Smooth muscle cell (in vitro differentiated cells): ENCODE results near the gene CDCA3. TPM values are rescaled to one million over a fixed set of nuclear protein-coding genes. Genes with fewer than 3 reads are reported as not detected.

Experiments used
- DNase-seq: peaks from one replicate; lab custom pipeline; 2025; ENCODE audit not compliant: unreplicated experiment; lab: John Stamatoyannopoulos, UW
- H2AFZ ChIP-seq: fragments of 200-600 bp; sonication (generic); 2 replicates; pipeline ENCODE4 v1.6.0; 2016; ENCODE audit warnings: antibody characterized with exemption, low read depth, mild to moderate bottlenecking
- H3F3A ChIP-seq: fragments of 200-600 bp; sonication (generic); 2 replicates; pipeline ENCODE4 v1.6.0; 2017; ENCODE audit warnings: antibody characterized with exemption, low read depth
- H3K27ac ChIP-seq: fragments of 200-600 bp; sonication (generic); 2 replicates; pipeline ENCODE4 v1.5.1; 2016; ENCODE audit warnings: low read depth, mild to moderate bottlenecking
- H3K27me3 ChIP-seq: fragments of 200-600 bp; sonication (generic); 2 replicates; pipeline ENCODE4 v1.6.1; 2016; ENCODE audit warnings: low read depth, mild to moderate bottlenecking
- H3K36me3 ChIP-seq: fragments of 200-600 bp; sonication (generic); 2 replicates; pipeline ENCODE4 v1.5.1; 2016; ENCODE audit warnings: low read depth
- H3K4me1 ChIP-seq: fragments of 200-600 bp; sonication (generic); 2 replicates; pipeline ENCODE4 v1.5.1; 2016; ENCODE audit warnings: low read depth
- H3K4me2 ChIP-seq: fragments of 200-600 bp; sonication (generic); 2 replicates; pipeline ENCODE4 v1.6.0; 2016; ENCODE audit warnings: mild to moderate bottlenecking
- H3K4me3 ChIP-seq: fragments of 200-600 bp; sonication (generic); 2 replicates; pipeline ENCODE4 v1.5.1; 2016; ENCODE audit warnings: mild to moderate bottlenecking
- H3K79me2 ChIP-seq: fragments of 200-600 bp; sonication (generic); 2 replicates; pipeline ENCODE4 v1.6.0; 2016; ENCODE audit warnings: low read depth, mild to moderate bottlenecking
- H3K9ac ChIP-seq: fragments of 200-600 bp; sonication (generic); 2 replicates; pipeline ENCODE4 v1.6.0; 2016; ENCODE audit warnings: low read depth
- H3K9me3 ChIP-seq: fragments of 200-600 bp; sonication (generic); replicated peaks from 2 replicates; pipeline ENCODE4 v1.5.1; 2016; ENCODE audit warnings: low read depth
- H4K20me1 ChIP-seq: fragments of 200-600 bp; sonication (generic); 2 replicates; pipeline ENCODE4 v1.6.0; 2016; ENCODE audit warnings: low read depth
- WGBS: methylation state at CpG from one replicate; pipeline ENCODE4 v1.1.7; 2016; ENCODE audit warnings: low lambda C conversion rate; 5-methylcytosine and 5-hydroxymethylcytosine counted together
- polyA plus RNA-seq: library from polyadenylated mRNA; unstranded; fragments of >200 nt; fragmentation: Nextera tagmentation; extraction: Ambion mirVana; gene quantifications from 2 replicates; pipeline ENCODE4 v1.2.1, GENCODE V29; 2016
- total RNA-seq: library from RNA; depleted of rRNA; stranded (reverse); fragments of >200 nt; gene quantifications from 2 replicates; pipeline ENCODE4 v1.2.3, GENCODE V29; 2014
- TF ChIP-seq, protein P1 (sequence below): fragments of 200-600 bp; sonication (generic); IDR thresholded peaks from 2 replicates; pipeline ENCODE4 v1.5.1; 2017; ENCODE audit warnings: borderline replicate concordance, mild to moderate bottlenecking, antibody characterized with exemption; ENCODE audit not compliant: insufficient read depth, poor library complexity, severe bottlenecking

Gene CDCA3
- total RNA-seq (5.3 and 7.4 TPM in 2 replicates), polyA plus RNA-seq (9.4 and 10.6 TPM in 2 replicates)

DNA sequence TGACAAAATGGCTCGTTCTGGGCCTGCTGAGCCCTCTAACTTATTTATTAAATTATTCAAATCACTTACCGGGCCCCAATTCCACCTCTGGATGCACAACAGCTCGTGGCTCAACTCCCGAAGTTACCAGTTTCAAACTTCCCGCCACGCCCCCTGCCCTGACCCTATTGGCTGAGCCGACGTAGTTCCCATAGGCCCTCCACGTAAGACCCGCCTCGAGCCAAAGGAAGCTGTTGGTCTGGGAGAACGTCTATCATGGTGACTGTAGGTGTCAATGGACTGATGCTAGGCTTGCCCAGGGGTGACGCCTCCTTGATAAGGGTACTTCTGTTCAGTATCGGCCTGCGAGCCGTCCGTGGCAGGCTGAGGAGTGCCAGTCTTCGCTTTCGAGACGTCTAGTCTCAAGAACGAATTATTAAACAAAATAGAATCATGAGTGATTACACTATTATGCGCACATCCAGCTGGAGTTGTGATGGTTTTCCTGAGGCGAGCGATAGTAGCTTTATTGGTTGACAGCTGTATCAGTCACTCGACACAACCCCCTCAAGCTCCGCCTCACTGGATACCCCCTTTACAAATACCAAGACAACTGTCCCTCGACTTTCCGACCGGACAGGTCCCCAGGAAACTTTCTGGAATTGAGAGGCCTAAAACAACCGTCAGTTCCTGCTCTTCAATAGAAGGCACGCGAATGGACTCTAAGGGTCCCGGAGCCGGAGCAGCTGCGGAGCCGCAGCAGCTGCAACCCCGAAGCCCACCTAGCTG lies at the start of gene CDCA3:
Gene CDCA3 (minus strand): TSS at position 134 of the 768 bp plus-strand sequence. CDS start 334 bp downstream, outside the sequence.
- no peaks in the 10 kb centered on the region for H3K27me3 ChIP-seq
- H2AFZ ChIP-seq: peak within 1 kb of the TSS; percentile 65
- peaks cover 7% of the 10 kb centered on the region for H3F3A ChIP-seq
- no peaks in the 10 kb centered on the region for H3K36me3 ChIP-seq
- H4K20me1 ChIP-seq: peaks cover 3% of the 10 kb centered on the region
- TF ChIP-seq, protein P1, sequence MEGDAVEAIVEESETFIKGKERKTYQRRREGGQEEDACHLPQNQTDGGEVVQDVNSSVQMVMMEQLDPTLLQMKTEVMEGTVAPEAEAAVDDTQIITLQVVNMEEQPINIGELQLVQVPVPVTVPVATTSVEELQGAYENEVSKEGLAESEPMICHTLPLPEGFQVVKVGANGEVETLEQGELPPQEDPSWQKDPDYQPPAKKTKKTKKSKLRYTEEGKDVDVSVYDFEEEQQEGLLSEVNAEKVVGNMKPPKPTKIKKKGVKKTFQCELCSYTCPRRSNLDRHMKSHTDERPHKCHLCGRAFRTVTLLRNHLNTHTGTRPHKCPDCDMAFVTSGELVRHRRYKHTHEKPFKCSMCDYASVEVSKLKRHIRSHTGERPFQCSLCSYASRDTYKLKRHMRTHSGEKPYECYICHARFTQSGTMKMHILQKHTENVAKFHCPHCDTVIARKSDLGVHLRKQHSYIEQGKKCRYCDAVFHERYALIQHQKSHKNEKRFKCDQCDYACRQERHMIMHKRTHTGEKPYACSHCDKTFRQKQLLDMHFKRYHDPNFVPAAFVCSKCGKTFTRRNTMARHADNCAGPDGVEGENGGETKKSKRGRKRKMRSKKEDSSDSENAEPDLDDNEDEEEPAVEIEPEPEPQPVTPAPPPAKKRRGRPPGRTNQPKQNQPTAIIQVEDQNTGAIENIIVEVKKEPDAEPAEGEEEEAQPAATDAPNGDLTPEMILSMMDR: no peak
- H3K27ac ChIP-seq: peak within 1 kb of the TSS; percentile 82
- peaks cover 20% of the 10 kb centered on the region for H3K79me2 ChIP-seq
- H3K9me3 ChIP-seq: no peaks in the 10 kb centered on the region
- H3K9ac ChIP-seq: peak within 1 kb of the TSS; percentile 35
- H3K4me2 ChIP-seq: peak within 1 kb of the TSS; percentile 84
- WGBS: under 1% methylated on average over 37 of the region's 37 CpGs
- DNase-seq: peak; percentile 93
- H3K4me1 ChIP-seq: no peaks in the 10 kb centered on the region
- H3K4me3 ChIP-seq: peak within 1 kb of the TSS; percentile 69

DNA sequence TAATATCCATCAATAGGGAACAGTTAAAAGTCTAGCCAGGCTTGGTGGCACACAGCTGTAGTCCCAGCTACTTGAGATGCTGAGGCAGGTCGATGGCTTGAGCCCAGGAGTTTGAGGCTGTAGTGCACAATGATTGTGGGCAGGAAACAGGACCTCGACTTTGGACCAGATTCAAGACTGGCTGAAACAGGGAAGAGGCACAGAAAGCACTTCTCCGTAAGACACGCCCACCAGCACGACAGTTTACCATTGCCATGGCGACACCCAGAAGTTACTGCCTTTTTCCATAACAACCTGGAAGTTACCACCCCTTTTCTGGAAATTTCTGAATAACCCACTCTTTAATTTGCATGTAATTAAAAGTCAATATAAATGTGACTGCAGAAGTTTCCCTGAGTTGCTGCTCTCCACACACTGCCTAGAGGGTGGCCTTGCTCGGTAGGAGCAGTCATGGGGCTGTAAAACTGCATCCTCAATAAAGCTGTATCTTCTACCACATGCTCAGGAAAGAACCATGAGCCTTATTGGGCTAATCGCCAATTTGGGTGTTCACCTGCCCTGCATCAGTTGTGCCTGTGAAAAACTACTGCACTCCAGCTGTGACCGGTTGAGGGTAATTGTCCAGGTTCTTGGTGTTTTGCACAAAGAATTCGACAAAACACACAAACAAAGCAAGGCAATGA lies 48.9 kb upstream of the CDCA3 start:
- Histone ChIP-seq H3K4me3 (no peak overlapping the region), H3F3A (no peaks in the 10 kb centered on the region), H3K9me3 (no peaks in the 10 kb centered on the region), H3K27me3 (no peaks in the 10 kb centered on the region), H3K4me1 (peaks cover 5% of the 10 kb centered on the region), H3K27ac (no peak overlapping the region), H3K36me3 (no peaks in the 10 kb centered on the region), H3K9ac (no peak overlapping the region), H3K4me2 (no peak overlapping the region), H2AFZ (no peak overlapping the region), H4K20me1 (no peaks in the 10 kb centered on the region), H3K79me2 (no peaks in the 10 kb centered on the region)
- WGBS: 87% methylated on average over 10 of the region's 10 CpGs
- TF ChIP-seq, protein P1: no peak
- no peak for DNase-seq

DNA sequence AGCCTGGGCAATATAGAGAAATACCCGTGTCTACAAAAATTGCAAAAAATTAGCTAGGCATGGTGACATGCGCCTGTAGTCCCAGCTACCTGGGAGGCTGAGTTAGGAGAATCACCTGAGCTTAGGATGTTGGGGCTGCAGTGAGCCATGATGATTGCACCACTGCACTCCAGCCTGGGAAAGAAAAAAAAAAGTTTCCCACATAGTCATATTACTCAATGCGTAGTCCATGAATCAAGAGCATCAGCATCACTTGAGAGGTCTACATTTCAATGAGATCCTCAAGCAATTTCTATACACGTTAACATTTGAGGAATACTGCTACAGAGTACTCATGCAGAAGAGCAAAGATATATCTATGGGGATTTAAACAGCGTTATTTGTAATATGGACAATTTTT lies 48.3 kb upstream of the CDCA3 start:
- no peak overlapping the region for H3K4me2 ChIP-seq
- no peaks in the 10 kb centered on the region for H4K20me1 ChIP-seq
- H3F3A ChIP-seq: no peaks in the 10 kb centered on the region
- H3K4me1 ChIP-seq: peaks cover 4% of the 10 kb centered on the region
- H3K79me2 ChIP-seq: no peaks in the 10 kb centered on the region
- H3K9me3 ChIP-seq: no peaks in the 10 kb centered on the region
- H3K36me3 ChIP-seq: no peaks in the 10 kb centered on the region
- H3K27me3 ChIP-seq: no peaks in the 10 kb centered on the region
- H3K4me3 ChIP-seq: no peak overlapping the region
- WGBS: 93% methylated on average over 5 of the region's 5 CpGs
- TF ChIP-seq, protein P1: no peak
- H3K27ac ChIP-seq: no peak overlapping the region
- no peak for DNase-seq
- H3K9ac ChIP-seq: no peak overlapping the region
- no peak overlapping the region for H2AFZ ChIP-seq
